GM21529 (cell line): ENCODE results near the gene NME9.
"Not testable (repeated sequence)": the region's sequence is repeated elsewhere in the genome, so short reads cannot be mapped to it uniquely, and the experiment has no call there.

Source experiments
- ATAC-seq: cut with Tn5 transposase; IDR thresholded peaks from one replicate; pipeline ENCODE4 v1.9.1; 2021; ENCODE audit not compliant: unreplicated experiment

Gene NME9, protein sequence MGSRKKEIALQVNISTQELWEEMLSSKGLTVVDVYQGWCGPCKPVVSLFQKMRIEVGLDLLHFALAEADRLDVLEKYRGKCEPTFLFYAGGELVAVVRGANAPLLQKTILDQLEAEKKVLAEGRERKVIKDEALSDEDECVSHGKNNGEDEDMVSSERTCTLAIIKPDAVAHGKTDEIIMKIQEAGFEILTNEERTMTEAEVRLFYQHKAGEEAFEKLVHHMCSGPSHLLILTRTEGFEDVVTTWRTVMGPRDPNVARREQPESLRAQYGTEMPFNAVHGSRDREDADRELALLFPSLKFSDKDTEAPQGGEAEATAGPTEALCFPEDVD

DNA sequence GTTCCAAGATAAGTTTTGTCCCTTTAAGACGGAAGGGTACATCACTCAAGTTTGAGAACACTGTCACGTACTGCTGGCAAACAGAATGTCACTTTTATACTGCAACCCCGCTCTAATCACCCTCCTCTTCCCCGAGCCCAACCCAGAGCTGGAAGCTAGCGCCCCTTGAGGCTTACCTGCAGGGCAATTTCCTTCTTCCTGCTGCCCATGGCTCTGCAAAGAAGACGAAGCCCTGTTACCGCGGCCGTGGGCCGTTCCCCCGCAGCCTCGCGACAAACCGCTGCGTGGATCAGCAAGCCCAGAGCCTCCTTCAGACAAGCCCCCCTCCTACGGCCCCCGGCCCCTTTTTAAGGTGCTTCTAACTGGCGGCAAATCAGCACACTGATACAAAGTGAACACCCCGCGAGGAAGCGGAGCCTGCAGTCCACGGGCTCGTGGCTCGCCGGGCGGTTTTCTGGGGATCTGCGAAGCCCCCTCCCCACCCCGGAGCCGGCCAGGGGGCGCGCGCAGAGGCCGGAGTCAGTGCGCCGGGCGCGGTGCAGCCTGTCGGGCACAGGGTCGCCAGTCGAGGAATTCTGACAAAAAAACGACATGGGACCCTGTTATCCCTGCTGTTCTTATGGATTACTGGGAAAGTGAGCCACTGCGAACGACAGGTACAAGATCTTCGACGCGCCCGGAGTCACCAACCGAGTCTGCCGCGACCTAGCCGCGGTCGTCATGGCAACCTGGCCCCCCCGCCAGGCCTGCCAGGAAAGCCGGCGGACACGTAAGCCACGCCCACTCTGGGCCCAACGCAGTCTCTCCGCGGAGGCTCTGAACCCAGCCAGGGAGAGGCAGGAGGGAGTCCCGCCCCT, at the start of gene NME9:
TSS of gene NME9 (minus strand) at position 725 of the 857 bp plus-strand sequence. CDS start at position 209, 516 bp downstream.
- ATAC-seq = peak; percentile 82

DNA sequence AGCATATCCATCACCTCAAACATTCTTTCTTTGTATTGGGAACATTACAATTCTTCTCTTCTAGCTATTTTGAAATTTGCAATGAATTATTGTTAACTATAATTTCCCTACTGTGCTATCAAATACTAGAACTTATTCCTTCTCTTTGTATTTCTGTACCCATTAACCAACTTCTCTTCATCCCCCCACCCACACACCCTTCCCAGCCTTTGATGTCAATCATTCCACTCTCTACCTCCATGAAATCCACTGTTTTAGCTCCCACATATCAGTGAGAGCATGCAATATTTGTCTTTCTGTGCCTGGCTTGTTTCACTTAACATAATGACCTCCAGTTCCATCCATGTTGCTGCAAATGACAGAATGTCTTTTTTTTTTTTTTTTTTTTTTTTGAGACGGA, 49.3 kb upstream of the NME9 start:
- no peak for ATAC-seq

DNA sequence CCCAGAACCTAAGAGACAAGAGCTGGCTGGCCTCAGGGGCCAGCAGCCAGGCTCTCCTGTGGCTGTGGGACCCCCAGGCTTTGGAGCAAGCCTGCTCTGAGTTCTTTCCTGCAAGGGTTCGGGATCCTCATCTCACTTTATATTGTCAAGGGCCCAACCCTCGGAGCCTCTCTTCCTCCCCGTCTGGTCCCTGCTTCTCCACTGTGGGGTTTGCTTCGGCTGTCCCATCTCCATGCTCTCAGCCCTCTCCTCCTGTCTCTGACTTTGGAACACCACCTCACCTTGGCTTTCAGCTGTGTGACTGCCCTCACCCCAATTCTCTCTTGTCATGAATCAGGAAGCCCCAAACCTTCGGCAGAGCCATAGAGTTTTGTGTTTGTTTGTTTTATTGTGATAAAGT, 48.7 kb upstream of the NME9 start:
- ATAC-seq = no peak

DNA sequence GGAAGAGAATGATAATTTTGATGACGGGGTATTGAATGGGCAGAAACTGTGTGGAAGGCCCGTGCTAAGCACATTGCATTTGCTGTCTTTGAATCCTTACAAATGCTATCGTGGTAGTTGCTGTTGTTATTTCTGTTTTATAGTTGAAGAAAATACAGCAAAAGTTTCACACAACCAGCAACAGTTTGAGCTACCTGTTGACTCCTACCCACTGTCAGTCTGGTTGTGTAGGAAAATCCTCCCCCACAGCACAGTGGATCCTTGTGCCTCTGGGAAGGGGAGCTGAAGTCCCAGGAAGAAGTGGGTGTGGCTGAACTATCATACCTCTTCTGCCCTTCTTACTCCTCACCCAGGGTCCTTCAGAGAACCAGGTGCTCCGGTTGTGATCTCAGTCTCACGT, 48.2 kb upstream of the NME9 start:
- ATAC-seq = no peak

DNA sequence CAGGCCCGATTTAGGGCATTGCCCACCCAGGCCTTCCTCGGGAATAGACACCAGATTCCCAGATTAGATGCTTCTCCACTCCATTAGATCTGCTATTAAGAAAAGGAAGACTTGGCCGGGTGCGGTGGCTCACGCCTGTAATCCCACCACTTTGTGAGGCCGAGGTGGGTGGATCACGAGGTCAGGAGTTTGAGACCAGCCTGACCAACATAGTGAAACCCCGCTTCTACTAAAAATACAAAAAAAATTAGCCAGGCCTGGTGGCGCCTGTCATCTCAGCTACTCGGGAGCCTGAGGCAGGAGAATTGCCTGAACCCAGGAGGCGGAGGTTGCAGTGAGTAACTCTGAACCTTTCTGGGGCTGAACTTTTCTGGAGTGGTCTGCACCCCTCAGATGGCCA, 47.6 kb upstream of the NME9 start:
- not testable (repeated sequence) for ATAC-seq

DNA sequence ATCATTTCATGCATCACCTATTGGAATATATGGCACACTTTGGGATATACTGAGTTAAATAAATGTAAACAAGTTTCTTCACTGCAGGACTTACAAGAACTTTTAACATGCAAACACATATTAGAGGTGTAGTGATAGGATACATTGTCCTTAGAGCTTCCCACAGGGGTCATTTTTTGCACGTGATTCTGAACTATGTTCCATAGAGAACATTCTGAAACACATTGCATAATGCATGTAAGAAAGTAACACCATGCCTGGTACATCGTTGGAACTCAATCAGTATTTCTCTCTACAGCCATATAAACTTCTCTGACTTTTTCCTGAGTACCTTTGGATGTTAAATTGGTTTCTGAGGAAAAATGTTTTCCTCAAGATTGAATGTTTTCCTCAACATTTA, 47.0 kb upstream of the NME9 start:
- ATAC-seq = no peak

DNA sequence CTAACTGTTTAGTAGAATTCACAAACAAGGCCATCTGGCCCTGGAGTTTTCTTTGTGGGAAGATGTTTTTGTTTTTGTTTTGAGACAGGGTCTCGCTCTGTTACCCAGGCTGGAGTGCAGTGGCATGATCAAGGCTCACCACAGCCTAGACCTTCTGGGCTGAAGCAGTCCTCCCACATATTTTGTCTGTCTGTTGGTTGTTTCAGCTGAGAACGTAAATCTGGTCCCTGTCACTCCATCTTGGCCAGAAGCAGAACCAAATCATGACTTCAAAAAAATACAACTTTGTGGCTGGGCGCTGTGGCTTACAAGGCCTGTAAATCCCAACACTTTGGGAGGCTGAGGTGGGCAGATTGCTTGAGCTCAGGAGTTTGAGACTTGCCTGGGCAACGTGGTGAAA, 45.8 kb upstream of the NME9 start:
- no peak for ATAC-seq

DNA sequence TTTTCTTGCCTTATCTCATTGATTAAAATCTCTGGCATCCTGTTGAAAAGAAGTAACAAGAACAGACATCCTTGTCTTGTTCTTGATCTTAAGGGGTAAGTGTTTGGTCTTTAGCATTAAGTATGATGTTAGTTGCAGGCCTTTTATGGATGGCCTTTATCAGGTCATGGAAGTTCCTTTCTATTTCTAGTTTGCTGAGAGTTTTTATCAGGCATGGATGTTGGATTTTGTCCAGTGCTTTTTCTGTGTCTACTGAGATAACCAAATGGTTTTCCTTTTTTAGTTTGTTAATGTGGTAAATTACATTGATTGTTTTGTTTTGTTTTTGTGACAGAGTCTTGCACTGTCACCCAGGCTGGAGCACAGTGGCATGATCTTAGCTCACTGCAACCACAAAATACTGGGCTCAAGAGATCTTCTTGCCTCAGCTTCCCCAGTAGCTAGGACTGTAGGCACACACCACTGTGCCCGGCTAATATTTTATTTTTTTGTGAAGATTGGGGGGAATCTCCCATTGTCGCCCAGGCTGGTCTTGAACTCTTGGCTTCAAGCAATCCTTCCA, 45.0 kb upstream of the NME9 start:
- ATAC-seq = no peak

DNA sequence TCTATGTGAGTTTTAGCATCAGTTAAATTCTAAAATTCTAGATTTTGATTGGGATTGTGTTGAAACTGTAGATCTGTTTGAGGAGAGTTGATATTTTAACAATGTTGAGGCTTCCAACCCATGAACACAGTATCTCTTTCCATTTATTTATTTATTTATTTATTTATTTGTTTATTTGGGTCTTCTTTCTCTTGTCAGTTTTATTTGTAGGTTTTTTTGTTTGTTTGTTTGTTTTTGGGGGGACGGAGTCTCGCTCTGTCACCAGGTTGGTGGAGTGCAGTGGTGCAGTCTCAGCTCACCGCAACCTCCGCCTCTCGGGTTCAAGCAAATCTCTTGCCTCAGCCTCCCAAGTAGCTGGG, 44.1 kb upstream of the NME9 start:
- ATAC-seq = no peak

DNA sequence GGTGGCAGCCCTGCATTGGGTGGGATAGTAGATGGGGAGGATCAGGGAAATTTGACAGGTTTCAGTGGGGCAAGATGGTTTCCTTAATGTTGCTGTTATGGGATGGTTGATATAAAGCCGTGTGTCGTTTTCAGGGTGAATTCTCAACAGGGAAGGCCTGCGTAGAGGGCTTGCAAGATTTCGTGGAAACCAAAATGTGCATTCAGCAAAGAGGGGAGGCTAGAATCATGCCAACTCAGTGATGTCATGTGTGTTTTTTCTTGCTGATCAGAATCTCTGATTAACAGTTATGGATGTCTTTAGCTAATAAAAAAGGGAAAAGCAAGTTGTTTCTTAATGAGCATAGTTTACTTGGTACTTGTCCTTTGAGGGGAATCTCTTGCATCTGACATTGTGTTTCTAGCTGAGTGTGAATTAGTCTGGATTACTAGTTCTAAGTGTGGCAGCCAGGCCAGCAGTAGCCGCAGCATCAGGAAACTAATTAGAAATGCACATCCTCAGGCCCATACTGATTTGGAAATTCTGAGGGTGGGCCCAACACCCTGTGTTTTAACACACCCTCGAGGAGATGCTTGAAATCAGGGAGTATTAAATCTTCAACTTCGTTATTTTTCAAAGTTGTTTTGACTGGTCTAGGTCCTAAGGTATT, 43.6 kb upstream of the NME9 start:
- no peak for ATAC-seq

DNA sequence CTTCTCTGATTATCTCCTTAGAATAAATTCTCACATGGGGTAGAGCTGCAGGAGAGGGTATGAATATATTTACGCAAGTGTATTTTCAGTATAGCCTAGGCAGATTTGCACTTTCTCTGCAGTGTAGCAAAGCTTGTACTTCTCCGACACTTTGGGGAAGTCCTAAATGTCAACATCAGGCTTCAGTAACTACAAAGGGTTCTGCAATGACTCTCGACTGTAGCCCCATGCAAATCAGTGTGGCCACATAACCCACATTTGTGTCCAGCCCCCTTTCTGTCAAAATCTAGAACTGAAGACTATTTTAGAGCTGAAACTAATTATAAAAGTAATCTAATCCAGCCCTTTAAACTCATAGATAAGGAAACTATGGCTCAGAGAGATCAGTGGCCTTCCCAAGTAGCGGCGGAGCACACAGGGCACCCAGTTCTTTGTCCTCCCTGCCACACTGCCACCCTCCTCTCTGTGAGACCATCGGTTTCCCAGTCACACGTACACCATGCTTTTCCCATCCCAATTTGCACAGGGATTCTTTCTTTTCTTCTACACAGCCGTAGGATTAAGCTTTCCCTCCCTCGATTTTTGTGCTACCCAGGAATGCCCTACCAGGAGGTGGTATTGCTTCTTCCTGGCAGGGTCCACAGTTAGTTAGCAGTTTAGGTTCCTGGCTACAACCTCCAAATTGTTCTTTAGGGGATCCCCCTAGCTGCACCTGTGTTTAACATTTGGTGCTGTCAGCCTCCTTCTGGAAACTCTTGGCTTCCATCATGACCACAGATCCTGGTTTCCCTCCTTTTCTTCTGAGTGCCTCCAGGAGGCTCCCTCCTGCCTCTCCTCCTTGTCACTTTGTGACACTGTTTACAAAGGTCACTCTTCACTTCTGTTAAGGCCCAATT, 41.7 kb upstream of the NME9 start:
- peak; percentile 99 for ATAC-seq

DNA sequence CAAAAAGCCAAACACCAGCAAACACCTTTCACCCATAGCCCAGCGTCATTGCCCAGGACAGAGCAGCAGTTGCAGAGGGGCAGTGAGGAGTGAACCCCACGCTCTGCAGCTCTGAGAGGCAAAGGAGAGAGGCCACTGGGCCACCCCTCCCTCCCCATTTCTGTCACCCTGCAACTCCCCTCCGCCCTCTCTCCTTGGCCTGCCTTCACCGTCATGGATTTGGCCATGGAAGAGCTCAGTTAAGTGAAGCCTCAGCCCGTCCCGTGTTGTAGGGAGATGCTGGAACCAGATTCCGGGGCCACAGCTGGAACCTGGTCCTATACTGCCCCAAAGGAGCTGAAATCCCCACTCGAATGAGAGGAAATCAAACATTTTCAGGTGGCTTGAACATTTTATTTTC, 40.7 kb upstream of the NME9 start:
- no peak for ATAC-seq

DNA sequence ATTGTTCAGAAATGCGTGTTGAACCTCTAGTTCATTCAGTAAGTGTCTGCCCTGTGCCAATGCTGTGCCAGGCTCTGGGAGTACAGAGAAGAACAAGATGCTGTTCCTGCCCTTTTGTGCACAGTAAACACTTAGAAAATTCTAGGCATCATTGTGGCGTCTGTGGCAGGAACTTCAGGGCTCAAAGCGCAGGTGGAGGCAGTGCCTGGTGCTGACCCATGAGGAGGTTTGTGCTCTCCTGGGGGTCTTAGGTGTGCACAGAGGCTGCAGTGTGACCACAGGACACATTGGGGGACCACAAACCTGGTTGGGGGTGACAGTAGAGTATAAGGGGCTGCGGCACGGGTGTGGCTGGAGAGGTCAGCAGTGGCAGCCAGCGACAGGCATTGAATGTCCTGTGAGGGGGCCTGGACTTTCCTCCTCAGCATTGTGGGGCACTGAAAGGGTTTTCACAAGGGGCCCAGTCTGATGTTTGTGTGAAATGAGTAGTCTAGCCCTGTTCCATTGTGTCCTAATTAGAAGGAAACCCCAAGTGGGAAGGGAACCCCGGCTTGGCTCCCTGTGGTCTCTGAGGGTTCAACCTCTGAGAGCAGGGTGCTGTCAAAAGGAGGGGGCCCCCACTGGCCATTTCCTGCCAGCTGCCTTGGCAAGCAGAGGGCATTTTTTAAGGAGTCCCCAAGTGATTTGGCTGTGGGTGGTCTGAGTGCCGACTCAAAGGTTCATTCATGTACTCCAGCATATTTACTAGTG, 39.7 kb upstream of the NME9 start:
- ATAC-seq = no peak

DNA sequence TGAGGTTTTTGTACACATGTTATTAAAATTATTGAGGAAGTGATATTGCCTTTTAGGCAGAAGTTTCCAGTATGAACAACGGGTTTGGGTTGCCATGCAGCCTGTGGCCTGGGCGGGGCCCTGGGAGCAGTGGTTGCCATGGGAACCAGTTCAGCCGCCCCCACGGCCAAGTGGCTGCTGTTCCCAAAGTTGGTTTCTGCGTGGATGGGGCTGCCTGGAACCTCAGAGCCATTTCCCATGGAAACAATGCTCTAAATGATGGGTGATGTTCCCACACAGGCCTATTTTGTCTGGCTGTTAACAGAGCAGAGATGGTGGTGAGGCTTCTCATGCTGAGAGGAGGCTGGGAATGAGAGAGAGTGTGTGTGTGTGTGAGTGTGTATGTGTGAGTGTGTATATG, 38.3 kb upstream of the NME9 start:
- no peak for ATAC-seq

DNA sequence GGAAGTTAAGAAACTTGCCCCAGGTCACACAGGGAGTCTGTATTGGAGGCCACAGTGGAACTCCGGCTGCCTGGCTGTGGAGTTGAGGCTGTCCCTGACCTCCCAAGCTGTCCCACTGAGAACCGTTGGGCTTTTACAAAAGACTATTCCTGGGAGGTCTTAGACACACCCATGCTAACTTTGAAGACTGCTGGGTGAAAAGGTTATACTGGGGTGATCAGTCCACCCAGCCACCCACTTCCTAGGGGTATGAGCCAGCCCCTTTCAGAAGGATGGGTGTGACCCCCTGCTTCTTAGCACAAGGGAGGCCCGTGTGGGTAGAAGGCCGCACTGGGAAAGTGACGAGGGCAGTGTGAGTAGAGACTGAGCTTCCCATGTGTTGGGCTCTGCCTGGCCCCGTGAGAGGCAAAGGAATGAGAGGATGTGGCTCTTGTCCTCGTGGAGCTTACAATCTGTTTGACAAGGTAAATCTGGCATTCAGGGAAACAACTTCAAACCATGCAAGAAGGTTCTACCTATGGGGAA, 37.7 kb upstream of the NME9 start:
- no peak for ATAC-seq

DNA sequence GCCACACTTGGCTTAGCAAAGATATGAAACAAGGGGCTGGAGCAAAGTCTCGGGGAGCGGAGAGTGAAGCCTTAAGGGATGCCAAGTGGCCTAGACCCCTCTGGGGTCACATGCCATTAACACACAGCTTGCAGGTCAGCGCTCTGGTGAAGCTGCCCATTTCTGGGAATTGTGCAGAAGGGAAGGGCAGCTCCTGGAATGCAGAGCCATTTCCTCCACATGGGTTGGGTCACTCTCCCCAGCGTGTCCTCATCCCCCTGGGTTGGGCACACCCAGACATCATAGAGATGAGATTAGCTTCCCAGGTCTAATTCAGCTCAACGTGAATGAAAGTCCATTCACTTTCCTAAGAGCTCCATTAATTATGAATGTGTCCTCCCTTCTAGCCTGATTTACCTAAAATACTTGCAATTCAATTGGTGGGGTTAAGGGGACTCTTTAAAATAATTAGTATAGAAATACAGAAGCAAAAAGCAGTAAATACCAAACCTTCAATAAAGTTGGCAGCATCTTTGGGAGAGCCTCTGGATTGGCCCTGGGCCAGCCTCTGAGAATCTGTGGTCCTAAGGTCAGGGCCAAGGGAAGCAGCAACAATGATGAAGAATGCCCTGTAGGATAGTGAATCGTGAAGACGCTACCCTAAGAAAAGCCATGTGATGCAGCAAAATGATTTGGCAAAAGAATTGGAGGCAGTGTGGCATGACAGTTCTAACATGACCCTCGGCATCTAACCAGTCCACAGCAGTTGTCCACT, 36.5 kb upstream of the NME9 start:
- ATAC-seq = no peak

DNA sequence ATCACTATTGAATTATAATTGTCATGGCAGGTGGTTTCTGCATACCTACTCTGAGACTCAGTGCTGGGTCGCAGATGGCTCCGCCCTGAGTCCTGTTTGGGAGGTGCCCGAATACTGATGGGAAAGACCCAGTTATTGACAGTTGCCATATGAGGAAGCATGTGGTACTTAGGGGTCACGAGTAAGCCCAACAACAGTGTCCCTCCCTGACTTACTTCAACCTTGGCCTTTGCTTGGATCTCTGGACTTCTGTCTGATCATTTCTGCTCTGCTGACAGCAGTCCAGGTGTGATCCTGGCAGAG, 35.6 kb upstream of the NME9 start:
- no peak for ATAC-seq

DNA sequence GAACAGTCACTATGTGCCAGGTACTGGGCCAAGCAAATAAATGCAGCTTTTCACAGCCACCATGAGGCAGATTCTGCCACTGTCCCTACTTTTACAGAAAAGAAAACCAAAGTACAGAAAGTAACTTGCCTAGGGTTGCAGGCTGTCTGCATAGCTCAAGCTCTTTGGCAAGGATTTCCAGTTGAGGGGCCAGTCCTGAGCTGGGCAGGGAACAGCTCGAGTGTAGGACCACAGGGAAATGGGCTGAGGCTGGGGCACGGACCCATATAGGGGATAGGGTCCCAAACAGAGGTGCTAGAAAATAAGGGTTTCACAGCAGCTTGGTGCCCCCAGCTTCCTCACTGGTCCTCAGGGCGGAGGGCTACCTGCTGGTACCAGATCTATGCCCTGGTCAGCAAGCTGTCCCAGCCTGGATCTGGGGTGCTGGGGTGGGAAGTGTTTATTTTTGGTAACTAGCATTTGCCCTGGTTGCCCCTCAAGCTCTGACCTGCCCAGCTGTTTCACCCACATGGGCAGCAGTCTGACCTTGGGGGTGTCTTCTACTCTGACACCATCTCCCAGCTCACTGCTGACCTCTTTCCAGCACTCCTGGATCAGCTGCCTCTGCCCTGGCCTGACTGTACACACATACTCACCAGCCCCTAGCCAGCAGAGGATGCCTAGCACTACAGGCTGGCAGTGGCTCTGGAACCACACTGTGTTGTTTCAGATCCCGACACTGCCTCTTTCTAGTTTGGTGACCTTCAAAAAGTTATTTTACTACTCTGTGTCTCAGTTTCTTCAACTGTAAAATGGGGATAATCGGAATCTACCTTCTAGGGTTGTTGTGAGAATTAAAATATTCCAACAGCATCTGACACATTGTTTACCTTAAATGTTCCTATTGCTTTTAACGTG, 35.0 kb upstream of the NME9 start:
- ATAC-seq = no peak
